ENCODE data around the gene C16orf78. TPM values are rescaled to one million over a fixed set of nuclear protein-coding genes. Genes with fewer than 3 reads are reported as not detected.

C16orf78 gene
- total and polyA plus RNA-seq, 2 donors (not counting 1 experiment from before 2014, with no cell fraction given): not detected

GRCh38 chr16:49328325-49328724 lies 45.3 kb upstream of the C16orf78 start:
- TF ChIP-seq EZH2 (IDR thresholded peaks at IDR 0.05; ENCODE audit: low read length, missing control alignments): no peak
- TF ChIP-seq CTCF (conservative IDR thresholded peaks at IDR 0.05 in 1 of 2, IDR thresholded peaks at IDR 0.05 in 1 of 2; ENCODE audit: low read depth in 1 of 2, low read length in 2 of 2): no peak
- no peaks in the 10 kb centered on the region for H4K20me1 ChIP-seq (ENCODE audit: control insufficient read depth, extremely low read depth, insufficient read depth, low read length)
- H3K79me2 ChIP-seq (ENCODE audit: control insufficient read depth, insufficient read depth, low read length): no peaks in the 10 kb centered on the region
- no peak overlapping the region for H3K27ac ChIP-seq (ENCODE audit: insufficient read depth, low read length)
- H3K4me1 ChIP-seq (ENCODE audit: control insufficient read depth, extremely low read depth, insufficient read depth, low read length): no peaks in the 10 kb centered on the region
- H3K9ac ChIP-seq (ENCODE audit: insufficient read depth, low read length): no peak overlapping the region
- H3K4me2 ChIP-seq (ENCODE audit: extremely low read depth, insufficient read depth, low read length): no peak overlapping the region
- DNase-seq (ENCODE audit: low read depth in 2 of 2): no peak
- no peak overlapping the region for H2AFZ ChIP-seq (ENCODE audit: low read length)
- no peaks in the 10 kb centered on the region for H3K27me3 ChIP-seq (ENCODE audit: control insufficient read depth, insufficient read depth, low read length)
- no peaks in the 10 kb centered on the region for H3K36me3 ChIP-seq (ENCODE audit: control insufficient read depth, insufficient read depth, low read length)
- H3K4me3 ChIP-seq (replicated peaks in 1 of 4; ENCODE audit: control extremely low read depth in 1 of 4, insufficient read depth in 1 of 4, low read depth in 3 of 4, low read length in 4 of 4): no peak overlapping the region
- H3K9me3 ChIP-seq (ENCODE audit: control insufficient read depth, insufficient read depth, low read depth, low read length): no peaks in the 10 kb centered on the region

GRCh38 chr16:49330562-49331201 lies 42.9 kb upstream of the C16orf78 start:
- Histone ChIP-seq H3K4me2 (ENCODE audit: extremely low read depth, insufficient read depth, low read length) (no peak overlapping the region), H2AFZ (ENCODE audit: low read length) (no peak overlapping the region), H3K9ac (ENCODE audit: insufficient read depth, low read length) (no peak overlapping the region), H3K79me2 (ENCODE audit: control insufficient read depth, insufficient read depth, low read length) (no peaks in the 10 kb centered on the region), H3K4me3 (replicated peaks in 1 of 4; ENCODE audit: control extremely low read depth in 1 of 4, insufficient read depth in 1 of 4, low read depth in 3 of 4, low read length in 4 of 4) (no peak overlapping the region), H3K27me3 (ENCODE audit: control insufficient read depth, insufficient read depth, low read length) (no peaks in the 10 kb centered on the region), H3K36me3 (ENCODE audit: control insufficient read depth, insufficient read depth, low read length) (no peaks in the 10 kb centered on the region), H4K20me1 (ENCODE audit: control insufficient read depth, extremely low read depth, insufficient read depth, low read length) (no peaks in the 10 kb centered on the region), H3K9me3 (ENCODE audit: control insufficient read depth, insufficient read depth, low read depth, low read length) (no peaks in the 10 kb centered on the region), H3K27ac (ENCODE audit: insufficient read depth, low read length) (no peak overlapping the region), H3K4me1 (ENCODE audit: control insufficient read depth, extremely low read depth, insufficient read depth, low read length) (no peaks in the 10 kb centered on the region)
- TF ChIP-seq EZH2 (IDR thresholded peaks at IDR 0.05; ENCODE audit: low read length, missing control alignments) (no peak), CTCF (conservative IDR thresholded peaks at IDR 0.05 in 1 of 2, IDR thresholded peaks at IDR 0.05 in 1 of 2; ENCODE audit: low read depth in 1 of 2, low read length in 2 of 2) (no peak)
- no peak for DNase-seq (ENCODE audit: low read depth in 2 of 2)

- DNase-seq (ENCODE audit: low read depth in 2 of 2): no peak
- H4K20me1 ChIP-seq (ENCODE audit: control insufficient read depth, extremely low read depth, insufficient read depth, low read length): no peaks in the 10 kb centered on the region
Observed at GRCh38 chr16:49332589-49333258, 40.9 kb upstream of the C16orf78 start.

More at GRCh38 chr16:49332589-49333258, 40.9 kb upstream of the C16orf78 start:
- Histone ChIP-seq H3K27ac (ENCODE audit: insufficient read depth, low read length) (no peak overlapping the region), H3K79me2 (ENCODE audit: control insufficient read depth, insufficient read depth, low read length) (no peaks in the 10 kb centered on the region), H3K9me3 (ENCODE audit: control insufficient read depth, insufficient read depth, low read depth, low read length) (no peaks in the 10 kb centered on the region), H3K36me3 (ENCODE audit: control insufficient read depth, insufficient read depth, low read length) (no peaks in the 10 kb centered on the region), H3K27me3 (ENCODE audit: control insufficient read depth, insufficient read depth, low read length) (no peaks in the 10 kb centered on the region), H2AFZ (ENCODE audit: low read length) (no peak overlapping the region), H3K4me3 (replicated peaks in 1 of 4; ENCODE audit: control extremely low read depth in 1 of 4, insufficient read depth in 1 of 4, low read depth in 3 of 4, low read length in 4 of 4) (no peak overlapping the region), H3K4me1 (ENCODE audit: control insufficient read depth, extremely low read depth, insufficient read depth, low read length) (no peaks in the 10 kb centered on the region), H3K4me2 (ENCODE audit: extremely low read depth, insufficient read depth, low read length) (no peak overlapping the region), H3K9ac (ENCODE audit: insufficient read depth, low read length) (no peak overlapping the region)
- TF ChIP-seq EZH2 (IDR thresholded peaks at IDR 0.05; ENCODE audit: low read length, missing control alignments) (no peak), CTCF (conservative IDR thresholded peaks at IDR 0.05 in 1 of 2, IDR thresholded peaks at IDR 0.05 in 1 of 2; ENCODE audit: low read depth in 1 of 2, low read length in 2 of 2) (no peak)
